H9 (cell line): ENCODE measurements around the gene IFNGR1. TPM values are rescaled to one million over a fixed set of nuclear protein-coding genes. Genes with fewer than 3 reads are reported as not detected.

Experiments used
- DNase-seq: peaks from one replicate; pipeline ENCODE4 v3.0.0-alpha.2; 2017
- H2AFZ ChIP-seq: one replicate; pipeline ENCODE4 v1.6.1; 2013; ENCODE audit warnings: mild to moderate bottlenecking, low read length, control low read depth, moderate library complexity
- H2AK5ac ChIP-seq: 2 replicates; pipeline ENCODE4 v1.6.1; 2013; ENCODE audit warnings: low read length, control low read depth, mixed read lengths; ENCODE audit not compliant: insufficient read length
- H2BK120ac ChIP-seq: one replicate; pipeline ENCODE4 v1.6.1; 2013; ENCODE audit warnings: low read depth, mild to moderate bottlenecking, low read length, control low read depth, inconsistent platforms; ENCODE audit not compliant: poor library complexity, severe bottlenecking
- H2BK12ac ChIP-seq: 2 replicates; pipeline ENCODE4 v1.6.1; 2013; ENCODE audit warnings: low read length, control low read depth, mixed read lengths, low read depth; ENCODE audit not compliant: insufficient read length
- H2BK15ac ChIP-seq: 2 replicates; pipeline ENCODE4 v1.6.1; 2013; ENCODE audit warnings: low read depth, low read length, control low read depth
- H2BK20ac ChIP-seq: one replicate; pipeline ENCODE4 v1.6.1; 2013; ENCODE audit warnings: low read depth, mild to moderate bottlenecking, low read length, control low read depth, inconsistent platforms; ENCODE audit not compliant: poor library complexity, severe bottlenecking
- H2BK5ac ChIP-seq: 2 replicates; pipeline ENCODE4 v1.6.1; 2013; ENCODE audit warnings: low read length, control low read depth, mixed read lengths; ENCODE audit not compliant: insufficient read length
- H3K14ac ChIP-seq: 2 replicates; pipeline ENCODE4 v1.6.1; 2013; ENCODE audit warnings: low read length, control low read depth; ENCODE audit not compliant: insufficient read depth
- H3K18ac ChIP-seq: 2 replicates; pipeline ENCODE4 v1.6.1; 2013; ENCODE audit warnings: low read depth, mild to moderate bottlenecking, mixed read lengths, low read length, control low read depth; ENCODE audit not compliant: insufficient read length
- H3K23ac ChIP-seq: 2 replicates; pipeline ENCODE4 v1.6.1; 2013; ENCODE audit warnings: low read length, control low read depth, mixed read lengths, low read depth; ENCODE audit not compliant: insufficient read length
- H3K23me2 ChIP-seq: 2 replicates; pipeline ENCODE4 v1.6.1; 2013; ENCODE audit warnings: low read depth, mild to moderate bottlenecking, mixed read lengths, low read length, control low read depth; ENCODE audit not compliant: insufficient read length, poor library complexity, severe bottlenecking
- H3K27ac ChIP-seq: 2 replicates; pipeline ENCODE4 v1.5.1; 2013; ENCODE audit warnings: low read length, control low read depth, mixed read lengths, low read depth; ENCODE audit not compliant: insufficient read length
- H3K27me3 ChIP-seq: 2 replicates; pipeline ENCODE4 v1.6.1; 2013; ENCODE audit warnings: low read length, control low read depth, inconsistent platforms; ENCODE audit not compliant: insufficient read depth
- H3K4ac ChIP-seq: 2 replicates; pipeline ENCODE4 v1.6.1; 2013; ENCODE audit warnings: low read depth, mild to moderate bottlenecking, control low read depth, inconsistent platforms, low read length, moderate library complexity
- H3K4me1 ChIP-seq: 2 replicates; pipeline ENCODE4 v1.6.1; 2013; ENCODE audit warnings: low read length, control low read depth, inconsistent platforms; ENCODE audit not compliant: insufficient read depth
- H3K4me2 ChIP-seq: 2 replicates; pipeline ENCODE4 v1.6.1; 2013; ENCODE audit warnings: low read length, control low read depth, mixed read lengths; ENCODE audit not compliant: insufficient read length, insufficient read depth
- H3K56ac ChIP-seq: 2 replicates; pipeline ENCODE4 v1.6.1; 2013; ENCODE audit warnings: low read depth, mild to moderate bottlenecking, mixed read lengths, low read length, control low read depth; ENCODE audit not compliant: insufficient read length
- H3K79me1 ChIP-seq: 2 replicates; pipeline ENCODE4 v1.6.1; 2013; ENCODE audit warnings: low read depth, mild to moderate bottlenecking, moderate library complexity, low read length, control low read depth, inconsistent platforms; ENCODE audit not compliant: insufficient read depth, poor library complexity, severe bottlenecking
- H3K79me2 ChIP-seq: 2 replicates; pipeline ENCODE4 v1.6.1; 2013; ENCODE audit warnings: low read length, control low read depth, inconsistent platforms; ENCODE audit not compliant: insufficient read depth
- H3K9ac ChIP-seq: 2 replicates; pipeline ENCODE4 v1.6.1; 2013; ENCODE audit warnings: low read length, control low read depth, mixed read lengths; ENCODE audit not compliant: insufficient read length; ENCODE audit errors: extremely low read depth
- H3K9me3 ChIP-seq: one replicate; pipeline ENCODE4 v1.6.1; 2013; ENCODE audit warnings: low read depth, low read length, inconsistent platforms; ENCODE audit not compliant: control insufficient read depth
- H3T11ph ChIP-seq: one replicate; pipeline ENCODE4 v1.6.1; 2013; ENCODE audit warnings: mild to moderate bottlenecking, low read length, control low read depth, inconsistent platforms
- H4K20me1 ChIP-seq: one replicate; pipeline ENCODE4 v1.6.1; 2013; ENCODE audit not compliant: control insufficient read depth, insufficient read length, insufficient read depth
- H4K5ac ChIP-seq: 2 replicates; pipeline ENCODE4 v1.6.1; 2013; ENCODE audit warnings: low read depth, mild to moderate bottlenecking, mixed read lengths, low read length, control low read depth; ENCODE audit not compliant: insufficient read length
- H4K8ac ChIP-seq: replicated peaks from 2 replicates; pipeline ENCODE4 v1.6.1; 2013; ENCODE audit warnings: low read length, control low read depth, mixed read lengths, low read depth; ENCODE audit not compliant: insufficient read length
- H4K91ac ChIP-seq: 2 replicates; pipeline ENCODE4 v1.6.1; 2013; ENCODE audit warnings: low read depth, mild to moderate bottlenecking, moderate library complexity, mixed read lengths, low read length, control low read depth; ENCODE audit not compliant: insufficient read length
- H3K27ac Mint-ChIP-seq, 3 experiments: 2 replicates in 2 of 3; 3 replicates in 1 of 3; pipeline ENCODE4 v1.8.0; 2020 to 2021; ENCODE audit warnings: mixed read lengths in 3 of 3, mild to moderate bottlenecking in 1 of 3, moderate library complexity in 1 of 3
- H3K27me3 Mint-ChIP-seq: 2 replicates; pipeline ENCODE4 v1.8.0; 2021; ENCODE audit warnings: low read depth, mild to moderate bottlenecking, moderate library complexity, mixed read lengths
- H3K36me3 Mint-ChIP-seq, 3 experiments: 2 replicates in 2 of 3; 3 replicates in 1 of 3; pipeline ENCODE4 v1.8.0; 2020 to 2021; ENCODE audit warnings: low read depth in 3 of 3, mixed read lengths in 3 of 3; ENCODE audit not compliant: insufficient read depth in 1 of 3
- H3K4me1 Mint-ChIP-seq, 2 experiments: 2 replicates each; pipeline ENCODE4 v1.8.0; 2020; ENCODE audit warnings: mixed read lengths in 2 of 2
- H3K4me3 Mint-ChIP-seq, 2 experiments: 2 replicates in 1 of 2; 3 replicates in 1 of 2; pipeline ENCODE4 v1.8.0; 2020 to 2021; ENCODE audit warnings: mild to moderate bottlenecking in 2 of 2, mixed read lengths in 2 of 2, moderate library complexity in 1 of 2
- H3K9me3 Mint-ChIP-seq, 2 experiments: 2 replicates in 1 of 2; 3 replicates in 1 of 2; pipeline ENCODE4 v1.8.0; 2020; ENCODE audit warnings: mild to moderate bottlenecking in 2 of 2, mixed read lengths in 2 of 2, moderate library complexity in 1 of 2
- CTCF ChIP-seq: fragments of 200-600 bp; sonication (generic); conservative IDR thresholded peaks from 3 replicates; pipeline ENCODE4 v1.8.0; 2021; ENCODE audit warnings: antibody characterized with exemption, mild to moderate bottlenecking
- WGBS: extraction: QIAGEN DNeasy Blood & Tissue Kit; methylation state at CpG from one replicate; pipeline ENCODE4 v1.1.7; 2013; ENCODE audit warnings: missing lambda C conversion rate, low lambda C conversion rate, mixed read lengths; ENCODE audit not compliant: insufficient read length; ENCODE audit errors: extremely low coverage; 5-methylcytosine and 5-hydroxymethylcytosine counted together
- total RNA-seq: library from RNA; stranded (reverse); gene quantifications from 2 replicates; pipeline ENCODE4 v1.2.1, GENCODE V29; 2021

The IFNGR1 gene
- total RNA-seq, 1 experiment from 2014 or later = 32.2 TPM

GRCh38 chr6:137176729-137177128, 42.5 kb downstream of the IFNGR1 start:
- Histone ChIP-seq H2BK15ac (no peak overlapping the region), H2BK12ac (no peak overlapping the region), H3K18ac (no peak overlapping the region), H3K79me1 (no peaks in the 10 kb centered on the region), H3K56ac (no peak overlapping the region), H3K79me2 (no peaks in the 10 kb centered on the region), H3K4me1 (no peaks in the 10 kb centered on the region), H3K27ac (no peak overlapping the region), H2BK5ac (no peak overlapping the region), H2AFZ (no peak overlapping the region), H3K23ac (no peak overlapping the region), H3K23me2 (no peaks in the 10 kb centered on the region), H4K20me1 (no peaks in the 10 kb centered on the region), H4K91ac (no peak overlapping the region), H3T11ph (no peak overlapping the region), H3K27me3 (no peaks in the 10 kb centered on the region), H3K14ac (no peak overlapping the region), H2BK20ac (no peak overlapping the region), H2BK120ac (no peak overlapping the region), H3K9me3 (peaks cover 9% of the 10 kb centered on the region), H3K4me2 (no peak overlapping the region), H4K8ac (no peak overlapping the region), H3K4ac (no peak overlapping the region), H4K5ac (no peak overlapping the region), H2AK5ac (no peak overlapping the region), H3K9ac (no peak overlapping the region)
- no peak for TF ChIP-seq CTCF
- no CpG with 5 or more reads among the region's 5 CpGs for WGBS
- no peak for DNase-seq
- peaks cover 16% of the 10 kb centered on the region in 3 experiments for H3K36me3 Mint-ChIP-seq
- H3K4me3 Mint-ChIP-seq = no peak overlapping the region
- peaks cover 2% of the 10 kb centered on the region for H3K27me3 Mint-ChIP-seq
- H3K27ac Mint-ChIP-seq = no peak overlapping the region
- H3K4me1 Mint-ChIP-seq = peaks cover 11 to 15% of the 10 kb centered on the region in 2 experiments
- peaks cover 24 to 27% of the 10 kb centered on the region in 2 experiments for H3K9me3 Mint-ChIP-seq
